Body of pancreas (tissue), 4 donors: Measurements from ENCODE around the gene HS3ST4. TPM values are rescaled to one million over a fixed set of nuclear protein-coding genes. Genes with fewer than 3 reads are reported as not detected.

Experiments
- ATAC-seq: fragments of 150-250 bp; one replicate; pipeline ENCODE4 v1.9.1; 2016
- DNase-seq, 4 donors: peaks; one replicate each; pipeline ENCODE4 v3.0.0-alpha.2; 2019
- H3K27ac ChIP-seq, 4 donors: fragments of 200-600 bp; sonication (generic); 1 replicate in 3 of 4; 2 replicates in 1 of 4; pipeline versions ENCODE4 v1.5.1 to v1.6.1; 2016 to 2019; ENCODE audit warnings: mild to moderate bottlenecking in 1 of 4, mixed read lengths in 1 of 4, moderate library complexity in 1 of 4
- H3K27me3 ChIP-seq, 2 donors: fragments of 200-600 bp; sonication (generic); one replicate each; pipeline ENCODE4 v1.6.0; 2016; ENCODE audit warnings: mild to moderate bottlenecking in 1 of 2
- H3K36me3 ChIP-seq, 2 donors: fragments of 200-600 bp; sonication (generic); replicated peaks in 1 of 2; 2 replicates each; pipeline ENCODE4 v1.5.1; 2016; ENCODE audit warnings: low read depth in 2 of 2; ENCODE audit not compliant: insufficient read depth in 1 of 2
- H3K4me1 ChIP-seq: fragments of 200-600 bp; sonication (generic); one replicate; pipeline ENCODE4 v1.6.0; 2016
- H3K4me3 ChIP-seq, 2 donors: fragments of 200-600 bp; sonication (generic); 1 replicate in 1 of 2; 2 replicates in 1 of 2; pipeline ENCODE4 v1.5.1; 2016 to 2019
- H3K9me3 ChIP-seq, 3 donors: fragments of 200-600 bp; sonication (generic); 1 replicate in 2 of 3; 2 replicates in 1 of 3; pipeline ENCODE4 v1.5.1; 2016
- POLR2A ChIP-seq, 3 donors: fragments of 450-650 bp; IDR thresholded peaks; one replicate each; pipeline ENCODE4 v1.6.1; 2016; ENCODE audit warnings: antibody characterized with exemption in 3 of 3, mild to moderate bottlenecking in 2 of 3
- WGBS, 2 donors: methylation state at CpG; one replicate each; pipeline ENCODE4 v1.1.5; 2017; 5-methylcytosine and 5-hydroxymethylcytosine counted together
- intact Hi-C: fragments of 100-400 bp; cut with DNase I; formaldehyde crosslinking; loops from one replicate; pipeline ENCODE4 v1.15.1; 2023
- total RNA-seq, 2 donors: library from RNA; depleted of rRNA; stranded (reverse); fragments of >200 nt; gene quantifications; one replicate each; pipeline ENCODE4 v1.1.0, GENCODE V29; 2016
- TF ChIP-seq, protein P1 (sequence below), 7 experiments: fragments of 450-650 bp in 4 of 7; fragments of 200-600 bp in 3 of 7; sonication (generic) in 3 of 7; IDR thresholded peaks; one replicate each; pipeline ENCODE4 v1.5.1; 2016 to 2019; ENCODE audit warnings: antibody characterized with exemption in 7 of 7

The HS3ST4 gene
- total RNA-seq, 2 donors from 2014 or later, result not detected

DNA sequence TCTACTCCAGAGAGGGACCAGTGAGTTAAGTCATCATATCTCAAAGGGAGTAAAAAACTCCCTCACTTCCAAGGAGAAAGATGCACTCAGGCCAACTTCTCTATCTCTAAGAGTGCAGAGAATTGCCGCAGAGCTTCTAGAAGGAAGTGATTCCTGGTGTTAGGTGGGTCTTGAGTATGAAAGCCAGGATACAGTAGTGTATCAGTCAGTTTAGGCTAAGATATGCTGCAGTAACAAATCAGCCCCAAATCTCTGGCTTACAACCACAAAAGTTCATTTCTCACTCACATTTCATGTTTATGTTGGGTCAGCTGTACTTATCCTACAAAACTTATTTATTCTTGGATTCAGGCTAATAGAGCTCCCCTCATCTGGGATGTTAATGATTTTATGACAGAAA lies 106.3 kb downstream of the HS3ST4 start:
- intact Hi-C loops, result no loop called here
- Histone ChIP-seq H3K4me1 (no peaks in the 10 kb centered on the region), H3K27me3 (no peaks in the 10 kb centered on the region), H3K36me3 (no peaks in the 10 kb centered on the region), H3K4me3 (no peak overlapping the region), H3K27ac (no peak overlapping the region), H3K9me3 (no peaks in the 10 kb centered on the region)
- DNase-seq (no peak), ATAC-seq (no peak)
- TF ChIP-seq, protein P1, sequence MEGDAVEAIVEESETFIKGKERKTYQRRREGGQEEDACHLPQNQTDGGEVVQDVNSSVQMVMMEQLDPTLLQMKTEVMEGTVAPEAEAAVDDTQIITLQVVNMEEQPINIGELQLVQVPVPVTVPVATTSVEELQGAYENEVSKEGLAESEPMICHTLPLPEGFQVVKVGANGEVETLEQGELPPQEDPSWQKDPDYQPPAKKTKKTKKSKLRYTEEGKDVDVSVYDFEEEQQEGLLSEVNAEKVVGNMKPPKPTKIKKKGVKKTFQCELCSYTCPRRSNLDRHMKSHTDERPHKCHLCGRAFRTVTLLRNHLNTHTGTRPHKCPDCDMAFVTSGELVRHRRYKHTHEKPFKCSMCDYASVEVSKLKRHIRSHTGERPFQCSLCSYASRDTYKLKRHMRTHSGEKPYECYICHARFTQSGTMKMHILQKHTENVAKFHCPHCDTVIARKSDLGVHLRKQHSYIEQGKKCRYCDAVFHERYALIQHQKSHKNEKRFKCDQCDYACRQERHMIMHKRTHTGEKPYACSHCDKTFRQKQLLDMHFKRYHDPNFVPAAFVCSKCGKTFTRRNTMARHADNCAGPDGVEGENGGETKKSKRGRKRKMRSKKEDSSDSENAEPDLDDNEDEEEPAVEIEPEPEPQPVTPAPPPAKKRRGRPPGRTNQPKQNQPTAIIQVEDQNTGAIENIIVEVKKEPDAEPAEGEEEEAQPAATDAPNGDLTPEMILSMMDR (IDR thresholded peaks at IDR 0.05), result no peak
- TF ChIP-seq POLR2A (IDR thresholded peaks at IDR 0.05), result no peak
- WGBS, 2 donors, result 71 to 93% methylated on average over 1 of the region's 1 CpG

DNA sequence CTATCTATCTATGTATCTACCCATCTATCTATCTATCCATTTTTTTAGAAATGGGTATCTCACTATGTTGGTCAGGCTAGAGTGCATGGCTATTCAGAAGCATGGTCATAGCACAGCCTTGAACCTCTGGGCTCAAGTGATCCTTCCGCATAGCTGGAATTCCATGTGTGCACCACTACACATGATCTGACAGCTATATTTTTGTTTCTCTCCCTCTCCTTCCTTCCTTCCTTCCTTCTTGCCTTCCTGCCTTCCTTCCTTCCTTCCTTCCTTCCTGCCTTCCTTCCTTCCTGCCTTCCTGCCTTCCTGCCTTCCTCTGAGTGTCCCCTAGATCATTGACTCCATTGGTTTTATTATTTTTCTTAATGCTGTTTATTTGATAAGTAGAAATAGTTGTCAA lies 108.1 kb downstream of the HS3ST4 start:
- Histone ChIP-seq H3K27ac (no peak overlapping the region), H3K9me3 (no peaks in the 10 kb centered on the region), H3K27me3 (no peaks in the 10 kb centered on the region), H3K36me3 (no peaks in the 10 kb centered on the region), H3K4me1 (no peaks in the 10 kb centered on the region), H3K4me3 (no peak overlapping the region)
- WGBS, 2 donors, result 74 to 83% methylated on average over 1 of the region's 1 CpG
- intact Hi-C loops, result loop anchor here (10.0 kb wide), 1 partner anchor 75 kb away; no protein-coding TSS in a partner anchor
- ATAC-seq, result no peak
- TF ChIP-seq POLR2A (IDR thresholded peaks at IDR 0.05), result no peak
- TF ChIP-seq, protein P1 (IDR thresholded peaks at IDR 0.05), result no peak
- DNase-seq, result no peak

DNA sequence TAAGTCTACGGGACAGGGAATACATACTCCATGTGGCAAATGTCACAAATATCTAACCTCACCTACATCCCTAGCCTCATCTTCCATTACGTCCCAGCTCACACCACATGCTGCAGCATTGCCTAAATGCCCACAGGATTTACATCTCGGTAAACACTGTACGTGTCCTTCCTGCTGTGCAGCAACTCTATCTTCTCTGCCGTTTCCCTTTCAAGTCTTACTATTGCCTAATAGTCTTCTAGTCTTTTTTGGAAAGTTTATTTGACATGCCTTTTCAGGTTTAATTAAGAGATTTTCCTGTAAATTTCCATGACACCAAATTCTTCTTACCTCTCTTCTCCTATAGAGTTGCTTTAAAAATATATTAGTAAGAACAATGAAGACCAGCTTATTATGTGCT lies 120.5 kb downstream of the HS3ST4 start:
- no peak for ATAC-seq
- TF ChIP-seq POLR2A (IDR thresholded peaks at IDR 0.05), result no peak
- TF ChIP-seq, protein P1 (IDR thresholded peaks at IDR 0.05), result no peak
- 61 to 71% methylated on average over 5 of the region's 5 CpGs for WGBS, 2 donors
- H3K27ac ChIP-seq, result no peak overlapping the region
- no peaks in the 10 kb centered on the region for H3K27me3 ChIP-seq
- DNase-seq, result no peak
- H3K4me1 ChIP-seq, result no peaks in the 10 kb centered on the region
- intact Hi-C loops, result no loop called here
- no peaks in the 10 kb centered on the region for H3K36me3 ChIP-seq
- H3K4me3 ChIP-seq, result no peak overlapping the region
- H3K9me3 ChIP-seq, result no peaks in the 10 kb centered on the region

GRCh38 chr16:25817295-25817694 lies 125.5 kb downstream of the HS3ST4 start:
- TF ChIP-seq POLR2A (IDR thresholded peaks at IDR 0.05), result no peak
- TF ChIP-seq, protein P1 (IDR thresholded peaks at IDR 0.05), result no peak
- WGBS, 2 donors, result 64 to 67% methylated on average over 6 of the region's 6 CpGs
- H3K9me3 ChIP-seq, result no peaks in the 10 kb centered on the region
- H3K27me3 ChIP-seq, result no peaks in the 10 kb centered on the region
- no peak for DNase-seq
- no peaks in the 10 kb centered on the region for H3K4me1 ChIP-seq
- ATAC-seq, result no peak
- H3K4me3 ChIP-seq, result no peak overlapping the region
- intact Hi-C loops, result no loop called here
- H3K36me3 ChIP-seq, result no peaks in the 10 kb centered on the region
- H3K27ac ChIP-seq, result no peak overlapping the region

DNA sequence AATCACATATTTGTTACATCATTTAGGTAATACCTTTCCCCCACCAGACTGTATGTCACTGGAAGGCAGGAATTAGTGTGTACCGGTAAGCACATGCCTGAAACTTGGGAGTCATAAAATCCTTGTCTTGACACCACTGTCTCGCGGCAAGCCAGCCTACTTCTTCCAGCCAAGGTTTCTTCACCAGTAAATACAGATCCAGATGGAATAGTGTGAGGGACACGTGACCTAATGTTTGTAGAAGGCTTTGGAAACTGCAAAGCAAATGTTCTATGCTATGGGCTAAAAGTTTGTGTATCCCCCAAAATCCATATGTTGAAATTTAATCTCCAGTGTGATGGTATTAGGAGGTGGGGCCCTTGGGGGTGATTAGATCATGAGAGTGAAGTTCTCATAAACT lies 126.1 kb downstream of the HS3ST4 start:
- Histone ChIP-seq H3K4me1 (no peaks in the 10 kb centered on the region), H3K4me3 (no peak overlapping the region), H3K9me3 (no peaks in the 10 kb centered on the region), H3K27ac (no peak overlapping the region), H3K36me3 (no peaks in the 10 kb centered on the region), H3K27me3 (no peaks in the 10 kb centered on the region)
- WGBS, 2 donors, result 79 to 81% methylated on average over 4 of the region's 4 CpGs
- DNase-seq (no peak), ATAC-seq (no peak)
- intact Hi-C loops, result no loop called here
- TF ChIP-seq, protein P1 (IDR thresholded peaks at IDR 0.05), result no peak
- no peak for TF ChIP-seq POLR2A (IDR thresholded peaks at IDR 0.05)
